Measurements from ENCODE around the gene SRC. TPM values are rescaled to one million over a fixed set of nuclear protein-coding genes. Genes with fewer than 3 reads are reported as not detected.

Gene SRC
- total RNA-seq, 4 donors from 2014 or later = 87.0 to 155 (median 130) TPM

DNA sequence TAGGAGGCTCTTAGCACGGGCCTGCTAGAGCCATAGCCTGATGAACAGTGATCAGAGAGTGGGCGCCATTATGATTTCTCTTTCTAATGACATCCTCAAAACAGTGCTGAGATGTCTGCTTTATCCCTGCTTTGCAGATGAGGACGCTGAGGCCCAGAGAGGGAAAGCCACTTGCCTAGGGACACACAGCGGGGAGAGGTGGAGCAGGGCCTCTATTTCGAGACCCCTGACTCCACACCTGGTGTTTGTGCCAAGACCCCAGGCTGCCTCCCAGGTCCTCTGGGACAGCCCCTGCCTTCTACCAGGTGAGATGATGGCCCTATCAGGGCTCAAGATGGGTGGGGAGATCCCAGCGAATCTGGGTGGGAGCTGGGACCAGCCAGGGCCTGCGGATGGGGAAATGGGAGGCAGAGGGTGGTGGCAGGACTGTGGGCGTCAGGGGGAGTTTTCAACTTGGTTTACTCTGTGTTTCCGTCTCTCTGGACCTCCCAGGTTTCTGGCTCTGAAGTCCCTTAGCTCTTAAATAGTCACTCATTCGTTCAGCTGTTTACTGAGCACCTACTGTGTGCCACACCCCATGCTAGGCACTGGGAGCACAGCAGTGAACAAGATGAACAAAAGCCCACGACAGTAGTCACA, 36.7 kb downstream of the SRC start:
- Histone ChIP-seq H3K27me3 (no peaks in the 10 kb centered on the region), H3K36me3 (peaks cover 0 to 8% (median 2%) of the 10 kb centered on the region in 4 donors), H3K9me3 (no peaks in the 10 kb centered on the region), H3K4me3 (no peak overlapping the region), H3K4me1 (peaks cover 0 to 38% (median 23%) of the 10 kb centered on the region in 4 donors), H3K27ac (peak overlapping the region in 1 of 4 donors; percentile 54)
- 78 to 84% methylated on average over 5 to 11 of the region's 11 CpGs for WGBS, 2 donors (ENCODE audit: low coverage in 1 of 2)
- TF ChIP-seq, protein P1, sequence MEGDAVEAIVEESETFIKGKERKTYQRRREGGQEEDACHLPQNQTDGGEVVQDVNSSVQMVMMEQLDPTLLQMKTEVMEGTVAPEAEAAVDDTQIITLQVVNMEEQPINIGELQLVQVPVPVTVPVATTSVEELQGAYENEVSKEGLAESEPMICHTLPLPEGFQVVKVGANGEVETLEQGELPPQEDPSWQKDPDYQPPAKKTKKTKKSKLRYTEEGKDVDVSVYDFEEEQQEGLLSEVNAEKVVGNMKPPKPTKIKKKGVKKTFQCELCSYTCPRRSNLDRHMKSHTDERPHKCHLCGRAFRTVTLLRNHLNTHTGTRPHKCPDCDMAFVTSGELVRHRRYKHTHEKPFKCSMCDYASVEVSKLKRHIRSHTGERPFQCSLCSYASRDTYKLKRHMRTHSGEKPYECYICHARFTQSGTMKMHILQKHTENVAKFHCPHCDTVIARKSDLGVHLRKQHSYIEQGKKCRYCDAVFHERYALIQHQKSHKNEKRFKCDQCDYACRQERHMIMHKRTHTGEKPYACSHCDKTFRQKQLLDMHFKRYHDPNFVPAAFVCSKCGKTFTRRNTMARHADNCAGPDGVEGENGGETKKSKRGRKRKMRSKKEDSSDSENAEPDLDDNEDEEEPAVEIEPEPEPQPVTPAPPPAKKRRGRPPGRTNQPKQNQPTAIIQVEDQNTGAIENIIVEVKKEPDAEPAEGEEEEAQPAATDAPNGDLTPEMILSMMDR (IDR thresholded peaks at IDR 0.05) = no peak
- TF ChIP-seq POLR2A (IDR thresholded peaks at IDR 0.05) (no peak), EP300 (IDR thresholded peaks at IDR 0.05; ENCODE audit: low read depth) (no peak), POLR2AphosphoS5 (IDR thresholded peaks at IDR 0.05) (no peak)
- intact Hi-C loops (cut with DNase I; ENCODE audit: low total_unique reads) (loop anchor here (10.0 kb wide), 2 partner anchors 178 to 612 kb away; no protein-coding TSS in a partner anchor), in situ Hi-C loops (cut with MboI; ENCODE audit: low pct_ligation_motif_present in 1 of 4, low pct_unique_long_range_greater_than_20kb in 1 of 4, low sequenced_read_pairs in 3 of 4) (loop anchor here (5.0 to 25.0 kb wide), 4 partner anchors 105 to 155 kb away; partner anchors contain the start of gene BLCAP (in 1 of the 4))
- no peak for DNase-seq

DNA sequence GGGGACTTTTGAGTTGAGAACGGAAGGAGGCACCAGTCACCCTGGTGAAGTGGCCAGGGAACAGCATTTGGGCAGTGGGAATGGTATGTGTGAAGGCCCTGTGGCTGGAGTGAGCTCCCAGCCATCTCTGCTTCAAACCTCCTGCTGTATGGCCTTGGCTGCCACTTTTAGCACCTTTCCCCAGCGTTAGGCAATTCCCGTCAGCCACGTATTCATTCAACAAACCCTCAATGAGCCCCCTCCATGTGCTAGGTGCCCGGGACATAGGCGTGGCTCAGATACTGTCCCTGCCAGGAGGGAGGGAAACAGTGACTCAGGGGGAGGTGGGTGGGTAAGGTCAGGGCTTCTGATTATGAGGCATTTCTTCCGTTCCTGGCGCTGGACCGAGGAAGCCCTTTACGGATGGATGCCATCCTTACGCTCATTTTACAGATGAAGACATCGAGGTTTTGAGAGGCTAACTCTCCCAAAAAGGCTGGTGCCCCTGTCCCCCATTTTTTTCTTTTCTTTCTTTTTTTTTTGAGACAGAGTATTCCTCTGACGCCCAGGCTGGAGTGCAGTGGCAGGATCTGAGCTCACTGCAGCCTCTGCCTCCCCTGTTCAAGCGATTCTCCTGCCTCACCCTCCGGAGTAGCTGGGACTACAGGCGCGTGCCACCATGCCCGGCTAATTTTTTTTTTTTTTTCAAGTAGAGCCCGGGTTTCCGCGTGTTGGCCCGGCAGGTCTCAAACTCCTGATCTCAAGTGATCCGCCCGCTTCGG, 37.5 kb downstream of the SRC start:
- no peak overlapping the region for H3K4me3 ChIP-seq
- peaks cover 0 to 37% (median 23%) of the 10 kb centered on the region in 4 donors for H3K4me1 ChIP-seq
- 80 to 81% methylated on average over 1 to 25 of the region's 25 CpGs for WGBS, 2 donors (ENCODE audit: low coverage in 1 of 2)
- in situ Hi-C loops (cut with MboI; ENCODE audit: low pct_ligation_motif_present in 1 of 4, low pct_unique_long_range_greater_than_20kb in 1 of 4, low sequenced_read_pairs in 3 of 4) = loop anchor here (5.0 to 25.0 kb wide), 4 partner anchors 106 to 154 kb away; partner anchors contain the start of gene BLCAP (in 1 of the 4)
- no peaks in the 10 kb centered on the region for H3K27me3 ChIP-seq
- H3K36me3 ChIP-seq = peaks cover 0 to 8% (median 2%) of the 10 kb centered on the region in 4 donors
- intact Hi-C loops (cut with DNase I; ENCODE audit: low total_unique reads) = loop anchor here (10.0 kb wide), 2 partner anchors 179 to 611 kb away; no protein-coding TSS in a partner anchor
- H3K9me3 ChIP-seq = no peaks in the 10 kb centered on the region
- DNase-seq = no peak
- H3K27ac ChIP-seq = peak overlapping the region in 3 of 4 donors; percentile 35 to 59 (median 54)
- TF ChIP-seq POLR2AphosphoS5 (IDR thresholded peaks at IDR 0.05) = no peak
- TF ChIP-seq, protein P1 (IDR thresholded peaks at IDR 0.05) = no peak
- no peak for TF ChIP-seq POLR2A (IDR thresholded peaks at IDR 0.05)
- no peak for TF ChIP-seq EP300 (IDR thresholded peaks at IDR 0.05; ENCODE audit: low read depth)

DNA sequence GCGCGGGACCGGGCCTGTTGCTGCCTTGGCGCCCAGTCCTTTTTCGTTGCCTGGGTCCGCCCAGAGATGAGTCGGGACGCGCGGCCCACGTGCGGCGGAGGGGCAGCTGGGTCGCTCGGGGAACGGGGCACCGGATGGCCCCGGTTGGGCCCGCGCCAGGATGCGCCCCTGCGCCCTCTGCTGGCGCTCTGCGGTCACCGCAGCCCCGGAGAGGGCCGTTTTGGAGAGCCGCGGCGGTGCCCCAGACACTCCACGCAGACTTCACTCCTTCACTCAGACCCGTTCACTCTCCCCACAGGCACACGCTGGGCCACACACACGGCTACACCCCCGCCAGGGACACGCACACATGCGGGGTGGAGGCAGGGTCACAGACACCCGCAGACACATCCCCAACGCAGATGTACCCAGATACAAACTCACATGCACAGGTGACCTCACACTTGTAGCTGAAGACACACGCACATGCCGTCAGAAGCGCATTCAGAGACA, 38.8 kb downstream of the SRC start:
- Histone ChIP-seq H3K4me3 (peak overlapping the region in 3 of 4 donors; percentile 24 to 37 (median 32)), H3K36me3 (peaks cover 0 to 8% (median 2%) of the 10 kb centered on the region in 4 donors), H3K27me3 (no peaks in the 10 kb centered on the region), H3K9me3 (no peaks in the 10 kb centered on the region), H3K4me1 (peaks cover 0 to 26% (median 18%) of the 10 kb centered on the region in 4 donors), H3K27ac (peak overlapping the region in 1 of 4 donors; percentile 59)
- DNase-seq = peak; percentile 71
- no peak for TF ChIP-seq POLR2A (IDR thresholded peaks at IDR 0.05)
- no peak for TF ChIP-seq EP300 (IDR thresholded peaks at IDR 0.05; ENCODE audit: low read depth)
- peak; percentile 27 to 74 (median 67) for TF ChIP-seq POLR2AphosphoS5 (IDR thresholded peaks at IDR 0.05)
- TF ChIP-seq, protein P1 (IDR thresholded peaks at IDR 0.05) = peak; percentile 89 to 95 (median 93)
- intact Hi-C loops (cut with DNase I; ENCODE audit: low total_unique reads) = loop anchor here (2.0 to 10.0 kb wide), 3 partner anchors 102 to 610 kb away; no protein-coding TSS in a partner anchor
- 20% methylated on average over 30 of the region's 42 CpGs; no CpG with 5 or more reads in 1 of the 2 donors for WGBS, 2 donors (ENCODE audit: low coverage in 1 of 2)
- in situ Hi-C loops (cut with MboI; ENCODE audit: low pct_ligation_motif_present in 1 of 4, low pct_unique_long_range_greater_than_20kb in 1 of 4, low sequenced_read_pairs in 3 of 4) = loop anchor here (5.0 to 25.0 kb wide), 5 partner anchors 107 to 153 kb away; partner anchors contain the start of gene BLCAP (in 1 of the 4)
